HCT116 (cell line): ENCODE data around the gene NELFB. TPM values are rescaled to one million over a fixed set of nuclear protein-coding genes. Genes with fewer than 3 reads are reported as not detected.
A peak's percentile ranks its signal among the peaks of the same experiment; 100 is the strongest.

ENCODE experiments used
- ATAC-seq: fragments of 200-7000 bp; cut with Tn5 transposase; 2 replicates; pipeline ENCODE4 v1.9.1; 2020; ENCODE audit warnings: mild to moderate bottlenecking, moderate library complexity
- BruUV-seq: library from RNA; stranded (reverse); fragments of 400-500 nt; replicated peaks from 2 replicates; lab custom pipeline; 2021; lab: Mats Ljungman, UMichigan
- CTCF ChIA-PET: fragments of 300-600 bp; sonication (Branson Sonifier 250); formaldehyde crosslinking; loops from one replicate; lab custom pipeline; 2021; ENCODE audit warnings: antibody characterized with exemption; lab: Charles Lee
- POLR2A ChIA-PET: fragments of 300-600, 350-600 bp; sonication (Branson Sonifier 250); formaldehyde crosslinking; loops from one replicate; lab custom pipeline; 2021; ENCODE audit warnings: antibody characterized with exemption; lab: Charles Lee
- RAD21 ChIA-PET, 2 experiments: fragments of 300-600 bp; sonication (Branson Sonifier 250); formaldehyde crosslinking; loops; one replicate each; lab custom pipeline; 2023; ENCODE audit warnings: low total read pairs in 2 of 2; ENCODE audit not compliant: uncharacterized antibody in 2 of 2, unreplicated experiment in 2 of 2, low non-redundant PET in 1 of 2; lab: Charles Lee
- DNase-seq: peaks from one replicate; pipeline ENCODE4 v3.0.0-alpha.2; 2010; ENCODE audit warnings: low read depth, low spot score
- H2AFZ ChIP-seq: fragments of 200-600 bp; shearing (Covaris generic), sonication (generic); 2 replicates; pipeline ENCODE4 v1.6.1; 2017; ENCODE audit warnings: low read depth, mixed run types, mixed read lengths, antibody characterized with exemption, low read length; ENCODE audit not compliant: poor library complexity, severe bottlenecking
- H3K27ac ChIP-seq: 2 replicates; pipeline ENCODE4 v1.5.1; 2012; ENCODE audit warnings: low read depth, low read length
- H3K27me3 ChIP-seq: fragments of 200-600 bp; sonication (generic); 2 replicates; pipeline ENCODE4 v1.6.1; 2016; ENCODE audit warnings: mixed run types, low read length, mixed read lengths; ENCODE audit not compliant: insufficient read depth
- H3K36me3 ChIP-seq, 2 experiments: fragments of 200-500 bp in 1 of 2; fragments of 200-600 bp in 1 of 2; sonication (Bioruptor generic) in 1 of 2; sonication (generic) in 1 of 2; 2 replicates each; pipeline versions ENCODE4 v1.5.1 to v1.6.1; 2014 to 2016; ENCODE audit warnings: low read length in 2 of 2, inconsistent platforms in 1 of 2, mixed read lengths in 1 of 2, mixed run types in 1 of 2; ENCODE audit not compliant: insufficient read depth in 2 of 2, control insufficient read depth in 1 of 2
- H3K4me1 ChIP-seq, 2 experiments: fragments of 200-600 bp in 1 of 2; sonication (generic) in 1 of 2; 2 replicates each; pipeline versions ENCODE4 v1.5.1 to v1.6.1; 2012 to 2017; ENCODE audit warnings: low read length in 2 of 2, inconsistent platforms in 1 of 2, mild to moderate bottlenecking in 1 of 2, mixed read lengths in 1 of 2, mixed run types in 1 of 2, moderate library complexity in 1 of 2; ENCODE audit not compliant: insufficient read depth in 2 of 2, control insufficient read depth in 1 of 2
- H3K4me2 ChIP-seq: fragments of 200-600 bp; sonication (generic); 2 replicates; pipeline ENCODE4 v1.6.1; 2017; ENCODE audit warnings: mixed run types, low read length, mixed read lengths
- H3K4me3 ChIP-seq, 2 experiments: fragments of 200-600 bp in 1 of 2; sonication (generic) in 1 of 2; replicated peaks in 1 of 2; 2 replicates each; pipeline ENCODE4 v1.5.1; 2011 to 2016; ENCODE audit warnings: low read length in 2 of 2, control low read depth in 1 of 2, low read depth in 1 of 2, mild to moderate bottlenecking in 1 of 2, mixed read lengths in 1 of 2, mixed run types in 1 of 2
- H3K79me2 ChIP-seq: fragments of 200-600 bp; sonication (generic); 2 replicates; pipeline ENCODE4 v1.6.1; 2017; ENCODE audit warnings: mild to moderate bottlenecking, mixed run types, low read length, moderate library complexity, mixed read lengths; ENCODE audit not compliant: insufficient read depth
- H3K9ac ChIP-seq: fragments of 200-600 bp; sonication (generic); 2 replicates; pipeline ENCODE4 v1.6.1; 2016; ENCODE audit warnings: low read length, mixed read lengths
- H3K9me2 ChIP-seq: fragments of 200-600 bp; sonication (generic), shearing (Covaris generic); 2 replicates; pipeline ENCODE4 v1.6.1; 2017; ENCODE audit warnings: mixed run types, mild to moderate bottlenecking, moderate library complexity; ENCODE audit not compliant: insufficient read depth
- H3K9me3 ChIP-seq, 2 experiments: fragments of 200-500 bp in 1 of 2; fragments of 200-600 bp in 1 of 2; sonication (Bioruptor generic) in 1 of 2; sonication (generic) in 1 of 2; 2 replicates each; pipeline ENCODE4 v1.6.1; 2014 to 2017; ENCODE audit warnings: low read length in 2 of 2, mixed read lengths in 2 of 2, inconsistent platforms in 1 of 2, low read depth in 1 of 2, mild to moderate bottlenecking in 1 of 2, mixed run types in 1 of 2, moderate library complexity in 1 of 2; ENCODE audit not compliant: control insufficient read depth in 1 of 2, insufficient read depth in 1 of 2
- H4K20me1 ChIP-seq: fragments of 200-600 bp; sonication (generic), shearing (Covaris generic); 2 replicates; pipeline ENCODE4 v1.6.1; 2017; ENCODE audit warnings: mixed run types, mild to moderate bottlenecking, moderate library complexity; ENCODE audit not compliant: insufficient read depth
- ATF3 ChIP-seq: IDR thresholded peaks from 2 replicates; pipeline ENCODE4 v1.6.1; 2012
- CBX3 ChIP-seq: IDR thresholded peaks from 2 replicates; pipeline ENCODE4 v1.6.1; 2012; ENCODE audit warnings: low read depth
- CEBPB ChIP-seq: IDR thresholded peaks from 2 replicates; pipeline ENCODE4 v1.6.1; 2012; ENCODE audit warnings: low read depth
- CTCF ChIP-seq, 3 experiments: fragments of 200-600 bp in 1 of 3; sonication (generic) in 1 of 3; IDR thresholded peaks in 2 of 3; conservative IDR thresholded peaks in 1 of 3; 2 replicates each; pipeline ENCODE4 v1.5.1; 2012 to 2017; ENCODE audit warnings: low read depth in 2 of 3, low read length in 2 of 3, antibody characterized with exemption in 1 of 3, borderline replicate concordance in 1 of 3, control low read depth in 1 of 3, mild to moderate bottlenecking in 1 of 3, mixed read lengths in 1 of 3, mixed run types in 1 of 3, moderate library complexity in 1 of 3; ENCODE audit not compliant: insufficient read depth in 1 of 3
- EGR1 ChIP-seq: IDR thresholded peaks from 2 replicates; pipeline ENCODE4 v1.6.1; 2012; ENCODE audit warnings: low read depth
- EZH2 ChIP-seq: fragments of 200-600 bp; sonication (generic); IDR thresholded peaks from 2 replicates; pipeline ENCODE4 v1.6.1; 2017; ENCODE audit warnings: antibody characterized with exemption, mixed run types
- MAX ChIP-seq: IDR thresholded peaks from 2 replicates; pipeline ENCODE4 v1.6.1; 2012
- RAD21 ChIP-seq: IDR thresholded peaks from 2 replicates; pipeline ENCODE4 v1.6.1; 2012; ENCODE audit warnings: low read depth, mild to moderate bottlenecking
- SP1 ChIP-seq: IDR thresholded peaks from 2 replicates; pipeline ENCODE4 v1.6.1; 2012; ENCODE audit warnings: low read depth
- TCF7L2 ChIP-seq: IDR thresholded peaks from 2 replicates; pipeline ENCODE4 v1.7.0; 2011; ENCODE audit warnings: borderline replicate concordance, inconsistent platforms; ENCODE audit not compliant: insufficient read depth, insufficient read length; ENCODE audit errors: extremely low read depth
- intact Hi-C: fragments of 100-400 bp; cut with micrococcal nuclease; formaldehyde crosslinking; loops from 2 replicates; pipeline ENCODE4 v1.10.0; 2022
- total RNA-seq: library from RNA; stranded (reverse); gene quantifications from one replicate; pipeline ENCODE4 v1.2.1, GENCODE V29; 2021; ENCODE audit not compliant: unreplicated experiment

NELFB gene
- total RNA-seq, 1 experiment from 2014 or later = 86.4 TPM

GRCh38 chr9:137296670-137297664 lies 41.8 kb downstream of the NELFB start:
- Histone ChIP-seq H3K4me2 (peak overlapping the region; percentile 80), H3K79me2 (peaks cover 17% of the 10 kb centered on the region), H3K4me3 (peak overlapping the region; percentile 42 to 51), H3K27me3 (no peaks in the 10 kb centered on the region), H3K36me3 (no peaks in the 10 kb centered on the region), H3K27ac (peak overlapping the region; percentile 47; the same call in 1 of the 2 replicates), H2AFZ (no peak overlapping the region), H3K9me3 (no peaks in the 10 kb centered on the region), H3K4me1 (peaks cover 26 to 63% of the 10 kb centered on the region in 2 experiments), H3K9ac (peak overlapping the region; percentile 46), H4K20me1 (peaks cover 2% of the 10 kb centered on the region; the same call in 1 of the 2 replicates), H3K9me2 (no peaks in the 10 kb centered on the region)
- BruUV-seq = no TSS peak
- ChIA-PET CTCF (no interaction called here), POLR2A (interaction anchor here (1.0 kb wide), 1 partner anchor 10 kb away, joined by 3 read pairs; no protein-coding TSS in a partner anchor), RAD21 (no interaction called here)
- TF ChIP-seq TCF7L2 (peak; percentile 14), CTCF (IDR thresholded peaks at IDR 0.05 in 2 of 3, conservative IDR thresholded peaks at IDR 0.05 in 1 of 3; ENCODE audit: borderline replicate concordance in 1 of 3, insufficient read depth in 1 of 3, low read depth in 2 of 3, low read length in 2 of 3) (no peak)
- intact Hi-C loops = no loop called here
- DNase-seq = no peak
- ATAC-seq = no peak

- H3K36me3 ChIP-seq = no peaks in the 10 kb centered on the region
- RAD21 ChIA-PET = no interaction called here
- no peak overlapping the region for H3K9ac ChIP-seq
- H3K27me3 ChIP-seq = no peaks in the 10 kb centered on the region
- H3K27ac ChIP-seq = peak overlapping the region; percentile 14; the same call in 1 of the 2 replicates
- H3K79me2 ChIP-seq = peaks cover 17% of the 10 kb centered on the region
- H4K20me1 ChIP-seq = peaks cover 2% of the 10 kb centered on the region; the same call in 1 of the 2 replicates
- H3K4me3 ChIP-seq = no peak overlapping the region
- H2AFZ ChIP-seq = no peak overlapping the region
- intact Hi-C loops = no loop called here
- no peak overlapping the region for H3K4me2 ChIP-seq
- no peaks in the 10 kb centered on the region for H3K9me3 ChIP-seq
- no peaks in the 10 kb centered on the region for H3K9me2 ChIP-seq
- POLR2A ChIA-PET = interaction anchor here (1.0 kb wide), 1 partner anchor 11 kb away, joined by 3 read pairs; no protein-coding TSS in a partner anchor
- DNase-seq = no peak
- ATAC-seq = no peak
- H3K4me1 ChIP-seq = peaks cover 31 to 69% of the 10 kb centered on the region in 2 experiments
- CTCF ChIA-PET = no interaction called here
- no TSS peak for BruUV-seq
- TF ChIP-seq TCF7L2 (no peak), MAX (no peak), CBX3 (no peak), SP1 (no peak), CEBPB (no peak), EGR1 (no peak), CTCF (IDR thresholded peaks at IDR 0.05 in 2 of 3, conservative IDR thresholded peaks at IDR 0.05 in 1 of 3; ENCODE audit: borderline replicate concordance in 1 of 3, insufficient read depth in 1 of 3, low read depth in 2 of 3, low read length in 2 of 3) (no peak), EZH2 (no peak), ATF3 (no peak), RAD21 (no peak)
These were observed 42.8 kb downstream of the NELFB start for GRCh38 chr9:137297966-137298365.
